K562 (cell line): ENCODE data around the gene RPL14. TPM values are rescaled to one million over a fixed set of nuclear protein-coding genes. Genes with fewer than 3 reads are reported as not detected.
A peak's percentile ranks its signal among the peaks of the same experiment; 100 is the strongest.

Experiments
- DACH1 ChIP-seq: fragments of 450-650 bp; IDR thresholded peaks from 2 replicates; pipeline ENCODE4 v1.6.1; 2018; ENCODE audit not compliant: partially characterized antibody
- ERF ChIP-seq: fragments of 450-650 bp; formaldehyde crosslinking; IDR thresholded peaks from 2 replicates; pipeline ENCODE4 v1.4.0; 2020; ENCODE audit warnings: mild to moderate bottlenecking, mixed read lengths
- JUN ChIP-seq, 2 experiments: sonication (generic) in 1 of 2; formaldehyde crosslinking in 1 of 2; IDR thresholded peaks; 2 replicates each; pipeline versions ENCODE4 v1.6.1 to v1.8.0; 2012 to 2022; ENCODE audit warnings: borderline replicate concordance in 2 of 2, mild to moderate bottlenecking in 2 of 2, improper control_type of control experiment in 1 of 2, low read depth in 1 of 2, low read length in 1 of 2, missing genetic modification reagents in 1 of 2
- KAT2B ChIP-seq: IDR thresholded peaks from one replicate; pipeline ENCODE4 v1.6.1; 2012; ENCODE audit warnings: low read depth, mild to moderate bottlenecking, control low read depth, inconsistent platforms, low read length, moderate library complexity
- NCOA1 ChIP-seq: fragments of 450-650 bp; IDR thresholded peaks from 2 replicates; pipeline ENCODE4 v1.6.1; 2016; ENCODE audit warnings: low read depth
- PHB2 ChIP-seq: fragments of 450-650 bp; IDR thresholded peaks from 2 replicates; pipeline ENCODE4 v1.6.1; 2017; ENCODE audit warnings: low read depth
- RHOXF2B ChIP-seq: fragments of 250-450 bp; sonication (Bioruptor Pico); conservative IDR thresholded peaks from 2 replicates; pipeline ENCODE4 v1.5.1; 2021
- ZNF239 ChIP-seq: fragments of 250-450 bp; sonication (Bioruptor Pico); IDR thresholded peaks from 2 replicates; pipeline ENCODE4 v1.4.0; 2020; ENCODE audit warnings: mild to moderate bottlenecking
- ZNF766 ChIP-seq: fragments of 200-800 bp; sonication (Bioruptor generic); conservative IDR thresholded peaks from 2 replicates; pipeline ENCODE4 v1.6.1; 2016; ENCODE audit warnings: missing genetic modification characterization, missing compliant biosample characterization
- polyA plus RNA-seq, 8 experiments: library from polyadenylated mRNA; depleted of rRNA in 4 of 8; stranded (reverse) in 5 of 8; unstranded in 3 of 8; fragments of >200 nt; fragmentation: Nextera tagmentation in 2 of 8; fragmentation: Illumina TruSeq in 1 of 8; extraction: Ambion mirVana in 2 of 8; extraction: Trizol in 1 of 8; gene quantifications; 2 replicates each; pipeline versions ENCODE4 v1.2.1 to v1.2.3, GENCODE V29; 2011 to 2014; ENCODE audit warnings: inconsistent platforms in 1 of 8, missing spikeins in 1 of 8
- total RNA-seq, 7 experiments: library from RNA; depleted of rRNA in 6 of 7; stranded (reverse); fragments of >200 nt in 6 of 7; fragmentation: Illumina TruSeq in 2 of 7; extraction: Trizol in 2 of 7; gene quantifications; 2 replicates each; pipeline versions ENCODE4 v1.2.1 to v1.2.3, GENCODE V29; 2011 to 2021; ENCODE audit warnings: low replicate concordance in 1 of 7
- TF ChIP-seq, protein P1 (sequence below): IDR thresholded peaks from 3 replicates; pipeline ENCODE4 v1.6.1; 2011; ENCODE audit warnings: borderline replicate concordance, mild to moderate bottlenecking, moderate library complexity; ENCODE audit not compliant: insufficient read length; ENCODE audit errors: extremely low read depth
- TF ChIP-seq, protein P2 (sequence below): sonication (generic); formaldehyde crosslinking; IDR thresholded peaks from 2 replicates; pipeline ENCODE4 v1.9.0; 2022; ENCODE audit warnings: mild to moderate bottlenecking, missing genetic modification reagents
- TF ChIP-seq, protein P3 (sequence below): fragments of 250-450 bp; sonication (Bioruptor Pico); IDR thresholded peaks from 2 replicates; pipeline ENCODE4 v1.9.0; 2021; ENCODE audit warnings: mild to moderate bottlenecking, inconsistent platforms
- TF ChIP-seq, protein P4 (sequence below): IDR thresholded peaks from 2 replicates; pipeline ENCODE4 v1.6.1; 2014; ENCODE audit warnings: antibody characterized with exemption
- TF ChIP-seq, protein P5 (sequence below): fragments of 450-650 bp; IDR thresholded peaks from 2 replicates; pipeline ENCODE4 v1.6.1; 2017; ENCODE audit warnings: antibody characterized with exemption
- TF ChIP-seq, protein P6 (sequence below): fragments of 450-650 bp; IDR thresholded peaks from 2 replicates; pipeline ENCODE4 v1.6.1; 2018; ENCODE audit warnings: mild to moderate bottlenecking, low read depth; ENCODE audit not compliant: partially characterized antibody

Gene RPL14
- total and polyA plus RNA-seq, 9 of the 15 experiments (the other 6 are each of a cell fraction or from before 2014, with no cell fraction given), result 851 to 4,649 (median 2,133) TPM

DNA sequence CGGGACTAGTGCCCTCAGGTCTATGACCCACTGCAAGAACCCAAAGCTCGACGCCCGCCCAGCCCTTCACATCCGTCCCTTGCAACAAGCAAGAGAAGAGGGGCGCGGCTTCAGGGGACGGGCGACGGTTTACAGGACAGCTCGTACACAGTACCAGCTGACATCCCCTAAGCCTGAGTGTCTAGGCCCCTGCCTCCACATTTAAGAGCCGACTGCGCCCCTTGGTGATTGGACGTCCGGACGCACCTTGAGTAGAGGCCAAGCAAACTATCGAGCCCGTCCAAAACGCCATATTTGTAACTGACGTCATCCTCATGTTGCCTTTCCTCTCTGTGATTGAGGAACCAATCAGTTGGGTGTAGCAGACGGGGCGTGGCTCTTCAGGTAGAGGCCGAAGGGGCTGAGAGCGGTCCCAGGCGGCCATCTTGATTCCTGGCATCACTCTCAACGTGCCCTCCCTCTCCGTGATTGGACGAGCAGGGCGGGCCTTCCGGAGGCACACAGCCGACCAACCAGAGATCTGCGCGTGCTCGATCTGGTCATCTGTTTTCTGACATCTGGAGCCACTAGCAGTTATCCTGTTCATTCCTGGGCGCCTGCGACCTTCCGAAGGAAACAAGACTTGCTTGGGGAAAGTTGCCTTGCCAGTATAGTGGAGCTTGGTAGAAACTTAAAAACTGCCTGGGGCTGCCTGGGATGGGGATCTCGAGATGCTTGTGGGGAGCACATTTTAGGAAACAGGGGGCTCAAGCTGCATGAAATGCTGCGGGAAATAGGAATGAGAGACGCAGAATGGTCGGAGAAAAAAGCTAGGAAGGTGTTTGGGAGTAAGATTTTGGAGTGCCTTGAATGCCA lies 4.0 kb upstream of the RPL14 start (continued):
- 0 out of 2 replicates have a peak, but pooled peaks have one; percentile 67 for TF ChIP-seq ERF
- no peak for TF ChIP-seq ZNF239
- TF ChIP-seq, protein P1, sequence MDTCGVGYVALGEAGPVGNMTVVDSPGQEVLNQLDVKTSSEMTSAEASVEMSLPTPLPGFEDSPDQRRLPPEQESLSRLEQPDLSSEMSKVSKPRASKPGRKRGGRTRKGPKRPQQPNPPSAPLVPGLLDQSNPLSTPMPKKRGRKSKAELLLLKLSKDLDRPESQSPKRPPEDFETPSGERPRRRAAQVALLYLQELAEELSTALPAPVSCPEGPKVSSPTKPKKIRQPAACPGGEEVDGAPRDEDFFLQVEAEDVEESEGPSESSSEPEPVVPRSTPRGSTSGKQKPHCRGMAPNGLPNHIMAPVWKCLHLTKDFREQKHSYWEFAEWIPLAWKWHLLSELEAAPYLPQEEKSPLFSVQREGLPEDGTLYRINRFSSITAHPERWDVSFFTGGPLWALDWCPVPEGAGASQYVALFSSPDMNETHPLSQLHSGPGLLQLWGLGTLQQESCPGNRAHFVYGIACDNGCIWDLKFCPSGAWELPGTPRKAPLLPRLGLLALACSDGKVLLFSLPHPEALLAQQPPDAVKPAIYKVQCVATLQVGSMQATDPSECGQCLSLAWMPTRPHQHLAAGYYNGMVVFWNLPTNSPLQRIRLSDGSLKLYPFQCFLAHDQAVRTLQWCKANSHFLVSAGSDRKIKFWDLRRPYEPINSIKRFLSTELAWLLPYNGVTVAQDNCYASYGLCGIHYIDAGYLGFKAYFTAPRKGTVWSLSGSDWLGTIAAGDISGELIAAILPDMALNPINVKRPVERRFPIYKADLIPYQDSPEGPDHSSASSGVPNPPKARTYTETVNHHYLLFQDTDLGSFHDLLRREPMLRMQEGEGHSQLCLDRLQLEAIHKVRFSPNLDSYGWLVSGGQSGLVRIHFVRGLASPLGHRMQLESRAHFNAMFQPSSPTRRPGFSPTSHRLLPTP, result no peak
- peak; percentile 48 for TF ChIP-seq DACH1
- TF ChIP-seq, protein P2, sequence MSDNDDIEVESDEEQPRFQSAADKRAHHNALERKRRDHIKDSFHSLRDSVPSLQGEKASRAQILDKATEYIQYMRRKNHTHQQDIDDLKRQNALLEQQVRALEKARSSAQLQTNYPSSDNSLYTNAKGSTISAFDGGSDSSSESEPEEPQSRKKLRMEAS, result peak; percentile 80
- TF ChIP-seq, protein P3, sequence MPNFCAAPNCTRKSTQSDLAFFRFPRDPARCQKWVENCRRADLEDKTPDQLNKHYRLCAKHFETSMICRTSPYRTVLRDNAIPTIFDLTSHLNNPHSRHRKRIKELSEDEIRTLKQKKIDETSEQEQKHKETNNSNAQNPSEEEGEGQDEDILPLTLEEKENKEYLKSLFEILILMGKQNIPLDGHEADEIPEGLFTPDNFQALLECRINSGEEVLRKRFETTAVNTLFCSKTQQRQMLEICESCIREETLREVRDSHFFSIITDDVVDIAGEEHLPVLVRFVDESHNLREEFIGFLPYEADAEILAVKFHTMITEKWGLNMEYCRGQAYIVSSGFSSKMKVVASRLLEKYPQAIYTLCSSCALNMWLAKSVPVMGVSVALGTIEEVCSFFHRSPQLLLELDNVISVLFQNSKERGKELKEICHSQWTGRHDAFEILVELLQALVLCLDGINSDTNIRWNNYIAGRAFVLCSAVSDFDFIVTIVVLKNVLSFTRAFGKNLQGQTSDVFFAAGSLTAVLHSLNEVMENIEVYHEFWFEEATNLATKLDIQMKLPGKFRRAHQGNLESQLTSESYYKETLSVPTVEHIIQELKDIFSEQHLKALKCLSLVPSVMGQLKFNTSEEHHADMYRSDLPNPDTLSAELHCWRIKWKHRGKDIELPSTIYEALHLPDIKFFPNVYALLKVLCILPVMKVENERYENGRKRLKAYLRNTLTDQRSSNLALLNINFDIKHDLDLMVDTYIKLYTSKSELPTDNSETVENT, result peak; percentile 89
- TF ChIP-seq, protein P4, sequence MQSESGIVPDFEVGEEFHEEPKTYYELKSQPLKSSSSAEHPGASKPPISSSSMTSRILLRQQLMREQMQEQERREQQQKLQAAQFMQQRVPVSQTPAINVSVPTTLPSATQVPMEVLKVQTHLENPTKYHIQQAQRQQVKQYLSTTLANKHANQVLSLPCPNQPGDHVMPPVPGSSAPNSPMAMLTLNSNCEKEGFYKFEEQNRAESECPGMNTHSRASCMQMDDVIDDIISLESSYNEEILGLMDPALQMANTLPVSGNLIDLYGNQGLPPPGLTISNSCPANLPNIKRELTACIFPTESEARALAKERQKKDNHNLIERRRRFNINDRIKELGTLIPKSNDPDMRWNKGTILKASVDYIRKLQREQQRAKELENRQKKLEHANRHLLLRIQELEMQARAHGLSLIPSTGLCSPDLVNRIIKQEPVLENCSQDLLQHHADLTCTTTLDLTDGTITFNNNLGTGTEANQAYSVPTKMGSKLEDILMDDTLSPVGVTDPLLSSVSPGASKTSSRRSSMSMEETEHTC, result no peak
- no peak for TF ChIP-seq NCOA1
- TF ChIP-seq, protein P5, sequence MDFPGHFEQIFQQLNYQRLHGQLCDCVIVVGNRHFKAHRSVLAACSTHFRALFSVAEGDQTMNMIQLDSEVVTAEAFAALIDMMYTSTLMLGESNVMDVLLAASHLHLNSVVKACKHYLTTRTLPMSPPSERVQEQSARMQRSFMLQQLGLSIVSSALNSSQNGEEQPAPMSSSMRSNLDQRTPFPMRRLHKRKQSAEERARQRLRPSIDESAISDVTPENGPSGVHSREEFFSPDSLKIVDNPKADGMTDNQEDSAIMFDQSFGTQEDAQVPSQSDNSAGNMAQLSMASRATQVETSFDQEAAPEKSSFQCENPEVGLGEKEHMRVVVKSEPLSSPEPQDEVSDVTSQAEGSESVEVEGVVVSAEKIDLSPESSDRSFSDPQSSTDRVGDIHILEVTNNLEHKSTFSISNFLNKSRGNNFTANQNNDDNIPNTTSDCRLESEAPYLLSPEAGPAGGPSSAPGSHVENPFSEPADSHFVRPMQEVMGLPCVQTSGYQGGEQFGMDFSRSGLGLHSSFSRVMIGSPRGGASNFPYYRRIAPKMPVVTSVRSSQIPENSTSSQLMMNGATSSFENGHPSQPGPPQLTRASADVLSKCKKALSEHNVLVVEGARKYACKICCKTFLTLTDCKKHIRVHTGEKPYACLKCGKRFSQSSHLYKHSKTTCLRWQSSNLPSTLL, result no peak
- TF ChIP-seq KAT2B, result no peak
- TF ChIP-seq, protein P6, sequence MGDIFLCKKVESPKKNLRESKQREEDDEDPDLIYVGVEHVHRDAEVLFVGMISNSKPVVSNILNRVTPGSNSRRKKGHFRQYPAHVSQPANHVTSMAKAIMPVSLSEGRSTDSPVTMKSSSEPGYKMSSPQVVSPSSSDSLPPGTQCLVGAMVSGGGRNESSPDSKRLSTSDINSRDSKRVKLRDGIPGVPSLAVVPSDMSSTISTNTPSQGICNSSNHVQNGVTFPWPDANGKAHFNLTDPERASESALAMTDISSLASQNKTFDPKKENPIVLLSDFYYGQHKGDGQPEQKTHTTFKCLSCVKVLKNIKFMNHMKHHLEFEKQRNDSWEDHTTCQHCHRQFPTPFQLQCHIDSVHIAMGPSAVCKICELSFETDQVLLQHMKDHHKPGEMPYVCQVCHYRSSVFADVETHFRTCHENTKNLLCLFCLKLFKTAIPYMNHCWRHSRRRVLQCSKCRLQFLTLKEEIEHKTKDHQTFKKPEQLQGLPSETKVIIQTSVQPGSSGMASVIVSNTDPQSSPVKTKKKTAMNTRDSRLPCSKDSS, result no peak
- TF ChIP-seq ZNF766, result no peak
- 0 out of 2 replicates have a peak, but pooled peaks have one; percentile 77 for TF ChIP-seq RHOXF2B
- TF ChIP-seq JUN (IDR thresholded peaks at IDR 0.05; ENCODE audit: borderline replicate concordance, low read depth, low read length), result peak; percentile 86
- no peak; the same call in 1 of the 2 replicates for TF ChIP-seq JUN (CRISPR knock-in tag; IDR thresholded peaks at IDR 0.05; ENCODE audit: borderline replicate concordance)
- TF ChIP-seq PHB2, result 0 out of 2 replicates have a peak, but pooled peaks have one; percentile 25
